ENCODE data around the gene GRWD1.
"Not testable (repeated sequence)": the region's sequence is repeated elsewhere in the genome, so short reads cannot be mapped to it uniquely, and the experiment has no call there.

GRWD1 gene

GRCh38 chr19:48487544-48487943 lies 41.8 kb downstream of the GRWD1 start:
- H3K79me2 ChIP-seq: no peaks in the 10 kb centered on the region
- no peaks in the 10 kb centered on the region for H3K9me3 ChIP-seq (ENCODE audit: control insufficient read depth, low read length)
- H3K4me1 ChIP-seq: peaks cover 9% of the 10 kb centered on the region
- no peak for TF ChIP-seq CTCF (IDR thresholded peaks at IDR 0.05)
- no peak overlapping the region for H3K27ac ChIP-seq
- H3K27me3 ChIP-seq (ENCODE audit: control insufficient read depth, insufficient read depth, low read length): no peaks in the 10 kb centered on the region
- peak overlapping the region; percentile 50 for H3K4me2 ChIP-seq (ENCODE audit: low read length)
- H3K9ac ChIP-seq: no peak overlapping the region
- no peak overlapping the region for H2AFZ ChIP-seq
- H3K36me3 ChIP-seq (ENCODE audit: control insufficient read depth, insufficient read depth, low read length): no peaks in the 10 kb centered on the region
- no peak overlapping the region for H3K4me3 ChIP-seq (ENCODE audit: low read depth, low read length)

GRCh38 chr19:48487948-48488347 lies 42.2 kb downstream of the GRWD1 start:
- Histone ChIP-seq H3K4me1 (peaks cover 9% of the 10 kb centered on the region), H3K27me3 (ENCODE audit: control insufficient read depth, insufficient read depth, low read length) (no peaks in the 10 kb centered on the region), H3K27ac (peak overlapping the region; percentile 40), H2AFZ (no peak overlapping the region), H3K4me2 (ENCODE audit: low read length) (peak overlapping the region; percentile 50), H3K9ac (no peak overlapping the region), H3K9me3 (ENCODE audit: control insufficient read depth, low read length) (no peaks in the 10 kb centered on the region), H3K36me3 (ENCODE audit: control insufficient read depth, insufficient read depth, low read length) (no peaks in the 10 kb centered on the region), H3K79me2 (no peaks in the 10 kb centered on the region), H3K4me3 (ENCODE audit: low read depth, low read length) (no peak overlapping the region)
- no peak for TF ChIP-seq CTCF (IDR thresholded peaks at IDR 0.05)

GRCh38 chr19:48488478-48488877 lies 42.7 kb downstream of the GRWD1 start:
- not testable (repeated sequence) for H3K9me3 ChIP-seq (ENCODE audit: control insufficient read depth, low read length); H3K4me2 ChIP-seq (ENCODE audit: low read length); H2AFZ ChIP-seq; H3K27me3 ChIP-seq (ENCODE audit: control insufficient read depth, insufficient read depth, low read length); H3K9ac ChIP-seq; H3K4me3 ChIP-seq (ENCODE audit: low read depth, low read length); H3K4me1 ChIP-seq; H3K36me3 ChIP-seq (ENCODE audit: control insufficient read depth, insufficient read depth, low read length); H3K79me2 ChIP-seq
- H3K27ac ChIP-seq: peak overlapping the region; percentile 40

- Histone ChIP-seq H3K9me3 (ENCODE audit: control insufficient read depth, low read length) (no peaks in the 10 kb centered on the region), H3K4me3 (ENCODE audit: low read depth, low read length) (no peak overlapping the region), H3K36me3 (ENCODE audit: control insufficient read depth, insufficient read depth, low read length) (no peaks in the 10 kb centered on the region), H3K4me2 (ENCODE audit: low read length) (no peak overlapping the region), H3K4me1 (peaks cover 9% of the 10 kb centered on the region), H2AFZ (no peak overlapping the region), H3K27ac (no peak overlapping the region), H3K79me2 (no peaks in the 10 kb centered on the region), H3K27me3 (ENCODE audit: control insufficient read depth, insufficient read depth, low read length) (no peaks in the 10 kb centered on the region), H3K9ac (no peak overlapping the region)
- TF ChIP-seq CTCF (IDR thresholded peaks at IDR 0.05): peak; percentile 94
Observed at GRCh38 chr19:48489608-48490216, 43.9 kb downstream of the GRWD1 start.

- peaks cover 9% of the 10 kb centered on the region for H3K4me1 ChIP-seq
- no peak overlapping the region for H2AFZ ChIP-seq
- no peaks in the 10 kb centered on the region for H3K79me2 ChIP-seq
- no peaks in the 10 kb centered on the region for H3K36me3 ChIP-seq (ENCODE audit: control insufficient read depth, insufficient read depth, low read length)
- H3K27ac ChIP-seq: no peak overlapping the region
- no peaks in the 10 kb centered on the region for H3K9me3 ChIP-seq (ENCODE audit: control insufficient read depth, low read length)
- H3K4me3 ChIP-seq (ENCODE audit: low read depth, low read length): no peak overlapping the region
- H3K27me3 ChIP-seq (ENCODE audit: control insufficient read depth, insufficient read depth, low read length): no peaks in the 10 kb centered on the region
- H3K9ac ChIP-seq: no peak overlapping the region
- no peak for TF ChIP-seq CTCF (IDR thresholded peaks at IDR 0.05)
- no peak overlapping the region for H3K4me2 ChIP-seq (ENCODE audit: low read length)
Observed at GRCh38 chr19:48490981-48491792, 45.4 kb downstream of the GRWD1 start.

Measured in parathyroid adenoma (tissue), 2 donors.